Neural cell (in vitro differentiated cells): ENCODE measurements around the gene LFNG. TPM values are rescaled to one million over a fixed set of nuclear protein-coding genes. Genes with fewer than 3 reads are reported as not detected.

Experiments
- H2AFZ ChIP-seq: fragments of 200-600, 300-800 bp; sonication (generic), shearing (Covaris generic); 2 replicates; pipeline ENCODE4 v1.6.0; 2014; ENCODE audit warnings: low read depth, mild to moderate bottlenecking, antibody characterized with exemption, low read length, moderate library complexity
- H3F3A ChIP-seq: fragments of 200-600 bp; shearing (Covaris generic); 2 replicates; pipeline ENCODE4 v1.6.1; 2016; ENCODE audit warnings: mild to moderate bottlenecking, moderate library complexity, mixed read lengths, antibody characterized with exemption, low read length; ENCODE audit not compliant: insufficient read depth, poor library complexity, severe bottlenecking
- H3K27ac ChIP-seq: fragments of 200-600, 300-800 bp; sonication (generic), shearing (Covaris generic); 2 replicates; pipeline ENCODE4 v1.5.1; 2014; ENCODE audit warnings: mild to moderate bottlenecking, low read length, moderate library complexity
- H3K27me3 ChIP-seq: fragments of 300-800, 200-600 bp; sonication (generic), shearing (Covaris generic); 2 replicates; pipeline ENCODE4 v1.6.0; 2014; ENCODE audit warnings: mild to moderate bottlenecking, low read depth, low read length, moderate library complexity; ENCODE audit not compliant: insufficient read depth
- H3K36me3 ChIP-seq: fragments of 300-800, 200-600 bp; sonication (generic), shearing (Covaris generic); 2 replicates; pipeline ENCODE4 v1.5.1; 2014; ENCODE audit warnings: mild to moderate bottlenecking, antibody characterized with exemption, low read length, moderate library complexity; ENCODE audit not compliant: insufficient read depth
- H3K4me2 ChIP-seq: fragments of 300-800, 200-600 bp; sonication (generic), shearing (Covaris generic); 2 replicates; pipeline ENCODE4 v1.6.0; 2014; ENCODE audit warnings: mild to moderate bottlenecking, low read length
- H3K4me3 ChIP-seq: fragments of 300-800, 200-600 bp; sonication (generic), shearing (Covaris generic); 2 replicates; pipeline ENCODE4 v1.5.1; 2014; ENCODE audit warnings: mild to moderate bottlenecking, low read length, moderate library complexity
- H3K79me2 ChIP-seq: fragments of 200-600 bp; shearing (Covaris generic); replicated peaks from 2 replicates; pipeline ENCODE4 v1.6.0; 2014; ENCODE audit warnings: mild to moderate bottlenecking, low read length, moderate library complexity; ENCODE audit not compliant: insufficient read depth
- H3K9ac ChIP-seq: fragments of 300-800, 200-600 bp; sonication (generic), shearing (Covaris generic); 2 replicates; pipeline ENCODE4 v1.6.1; 2016; ENCODE audit warnings: mild to moderate bottlenecking, low read length, mixed read lengths
- H3K9me2 ChIP-seq: fragments of 200-600 bp; shearing (Covaris generic); 2 replicates; pipeline ENCODE4 v1.6.1; 2016; ENCODE audit warnings: mild to moderate bottlenecking, low read length, mixed read lengths; ENCODE audit not compliant: insufficient read depth
- H3K9me3 ChIP-seq: fragments of 200-600, 300-800 bp; sonication (generic), shearing (Covaris generic); 2 replicates; pipeline ENCODE4 v1.6.1; 2016; ENCODE audit warnings: mild to moderate bottlenecking, mixed run types, low read length, moderate library complexity, mixed read lengths
- H4K20me1 ChIP-seq: fragments of 200-600 bp; shearing (Covaris generic); 2 replicates; pipeline ENCODE4 v1.6.1; 2016; ENCODE audit warnings: mild to moderate bottlenecking, mixed run types; ENCODE audit not compliant: insufficient read depth
- CTCF ChIP-seq: fragments of 450-650 bp; IDR thresholded peaks from 2 replicates; pipeline ENCODE4 v1.5.1; 2014; ENCODE audit warnings: antibody characterized with exemption, mild to moderate bottlenecking, moderate library complexity; ENCODE audit not compliant: poor library complexity, severe bottlenecking
- EP300 ChIP-seq: fragments of 450-650 bp; conservative IDR thresholded peaks from 2 replicates; pipeline ENCODE4 v1.6.1; 2014; ENCODE audit warnings: antibody characterized with exemption, mild to moderate bottlenecking, moderate library complexity; ENCODE audit not compliant: poor library complexity, severe bottlenecking
- EZH2 ChIP-seq: fragments of 200-600, 300-800 bp; shearing (Covaris generic), sonication (generic); IDR thresholded peaks from 2 replicates; pipeline ENCODE4 v1.6.1; 2014; ENCODE audit warnings: antibody characterized with exemption, low read length, borderline replicate concordance, mild to moderate bottlenecking; ENCODE audit not compliant: insufficient read depth, poor library complexity, severe bottlenecking
- MXI1 ChIP-seq: fragments of 450-650 bp; conservative IDR thresholded peaks from 2 replicates; pipeline ENCODE4 v1.6.1; 2014; ENCODE audit warnings: antibody characterized with exemption, mild to moderate bottlenecking; ENCODE audit not compliant: poor library complexity, severe bottlenecking
- POLR2AphosphoS5 ChIP-seq: IDR thresholded peaks from 2 replicates; pipeline ENCODE4 v1.6.1; 2012
- RAD21 ChIP-seq: fragments of 450-650 bp; conservative IDR thresholded peaks from 2 replicates; pipeline ENCODE4 v1.6.1; 2014; ENCODE audit warnings: antibody characterized with exemption, mild to moderate bottlenecking, moderate library complexity
- REST ChIP-seq: IDR thresholded peaks from 2 replicates; pipeline ENCODE4 v1.6.1; 2012; ENCODE audit warnings: borderline replicate concordance
- SMC3 ChIP-seq: fragments of 450-650 bp; conservative IDR thresholded peaks from 2 replicates; pipeline ENCODE4 v1.6.1; 2014; ENCODE audit warnings: antibody characterized with exemption, mild to moderate bottlenecking, moderate library complexity; ENCODE audit not compliant: poor library complexity
- TAF1 ChIP-seq: IDR thresholded peaks from 2 replicates; pipeline ENCODE4 v1.6.1; 2012; ENCODE audit warnings: low read depth
- polyA plus RNA-seq: library from polyadenylated mRNA; depleted of rRNA; stranded (reverse); fragments of >200 nt; gene quantifications from 2 replicates; pipeline ENCODE4 v1.2.3, GENCODE V29; 2014

LFNG gene
- polyA plus RNA-seq, 1 donor from 2014 or later, result 0.30 TPM

GRCh38 chr7:2514473-2515423, 4.8 kb upstream of the LFNG start:
- H3K27me3 ChIP-seq, result peaks cover 4% of the 10 kb centered on the region
- no peak overlapping the region for H3K27ac ChIP-seq
- H3K9ac ChIP-seq, result no peak overlapping the region
- no peaks in the 10 kb centered on the region for H3K79me2 ChIP-seq
- H3K9me3 ChIP-seq, result no peaks in the 10 kb centered on the region
- H4K20me1 ChIP-seq, result no peaks in the 10 kb centered on the region
- H3K36me3 ChIP-seq, result no peaks in the 10 kb centered on the region
- H3K4me2 ChIP-seq, result no peak overlapping the region
- H3F3A ChIP-seq, result no peaks in the 10 kb centered on the region
- TF ChIP-seq RAD21 (no peak), POLR2AphosphoS5 (no peak), REST (no peak), MXI1 (no peak)
- no peaks in the 10 kb centered on the region for H3K9me2 ChIP-seq
- no peak overlapping the region for H2AFZ ChIP-seq
- H3K4me3 ChIP-seq, result no peak overlapping the region

- Histone ChIP-seq H3K79me2 (peaks cover 6% of the 10 kb centered on the region), H2AFZ (no peak overlapping the region), H3K4me3 (no peak overlapping the region), H3K36me3 (no peaks in the 10 kb centered on the region), H4K20me1 (no peaks in the 10 kb centered on the region), H3K9ac (no peak overlapping the region), H3K4me2 (no peak overlapping the region), H3F3A (no peaks in the 10 kb centered on the region), H3K27me3 (peaks cover 10% of the 10 kb centered on the region), H3K27ac (no peak overlapping the region), H3K9me2 (no peaks in the 10 kb centered on the region), H3K9me3 (no peaks in the 10 kb centered on the region)
- TF ChIP-seq TAF1, result no peak
- TF ChIP-seq EZH2, result no peak
- TF ChIP-seq RAD21, result no peak
- no peak for TF ChIP-seq REST
- no peak for TF ChIP-seq CTCF
- TF ChIP-seq POLR2AphosphoS5, result no peak
- no peak for TF ChIP-seq EP300
- no peak for TF ChIP-seq MXI1
- TF ChIP-seq SMC3, result no peak
Observed at GRCh38 chr7:2515424-2516193, 4.0 kb upstream of the LFNG start.
